GM18858 (cell line): ENCODE data around the gene TGFBR3.
"Not testable (repeated sequence)": the region's sequence is repeated elsewhere in the genome, so short reads cannot be mapped to it uniquely, and the experiment has no call there.

Experiments used
- ATAC-seq: cut with Tn5 transposase; IDR thresholded peaks from one replicate; pipeline ENCODE4 v1.9.1; 2021; ENCODE audit not compliant: unreplicated experiment

Gene TGFBR3

GRCh38 chr1:91851130-91852010 is 34.6 kb downstream of the TGFBR3 start:
- ATAC-seq: no peak

GRCh38 chr1:91850708-91851107 is 35.2 kb downstream of the TGFBR3 start:
- ATAC-seq: no peak

DNA sequence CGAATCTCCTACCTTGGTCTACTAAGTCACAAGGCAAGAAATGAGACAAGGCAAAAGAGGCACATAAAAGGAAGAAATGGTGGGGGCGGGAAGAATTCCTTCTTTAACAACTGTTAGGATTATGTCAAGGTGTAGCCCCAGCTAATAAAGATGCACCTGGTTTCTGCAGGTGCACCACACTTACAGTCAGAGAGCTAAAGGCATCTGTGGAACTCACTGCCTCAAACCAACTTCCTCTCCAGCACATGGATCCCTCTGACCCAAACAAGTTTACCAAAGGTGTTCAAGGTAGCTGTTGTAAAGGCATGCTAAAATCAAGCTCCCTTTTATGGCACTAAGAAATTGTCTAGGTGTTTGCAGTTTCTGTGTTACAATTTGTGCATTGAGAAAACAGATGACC is 38.1 kb downstream of the TGFBR3 start:
- no peak for ATAC-seq

DNA sequence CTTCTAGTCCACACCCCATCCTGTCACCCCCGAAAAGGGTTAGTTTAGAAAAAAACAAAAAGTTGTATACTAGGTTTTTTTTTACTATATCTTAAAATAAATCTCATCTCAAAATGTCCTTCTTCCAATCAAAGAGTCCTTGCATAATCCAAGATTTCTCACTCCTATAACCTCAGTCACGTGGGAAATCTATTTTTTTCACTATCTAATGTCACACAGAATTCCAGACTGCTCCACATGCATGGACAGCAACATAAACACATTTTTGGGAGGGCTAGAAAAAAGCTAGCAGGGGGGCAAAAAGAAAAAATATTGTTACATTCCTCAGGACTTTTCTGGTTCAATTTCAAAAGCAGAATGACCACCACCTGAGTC is 39.3 kb downstream of the TGFBR3 start:
- no peak for ATAC-seq

- no peak for ATAC-seq
These were observed 39.8 kb downstream of the TGFBR3 start for GRCh38 chr1:91846007-91846638.

DNA sequence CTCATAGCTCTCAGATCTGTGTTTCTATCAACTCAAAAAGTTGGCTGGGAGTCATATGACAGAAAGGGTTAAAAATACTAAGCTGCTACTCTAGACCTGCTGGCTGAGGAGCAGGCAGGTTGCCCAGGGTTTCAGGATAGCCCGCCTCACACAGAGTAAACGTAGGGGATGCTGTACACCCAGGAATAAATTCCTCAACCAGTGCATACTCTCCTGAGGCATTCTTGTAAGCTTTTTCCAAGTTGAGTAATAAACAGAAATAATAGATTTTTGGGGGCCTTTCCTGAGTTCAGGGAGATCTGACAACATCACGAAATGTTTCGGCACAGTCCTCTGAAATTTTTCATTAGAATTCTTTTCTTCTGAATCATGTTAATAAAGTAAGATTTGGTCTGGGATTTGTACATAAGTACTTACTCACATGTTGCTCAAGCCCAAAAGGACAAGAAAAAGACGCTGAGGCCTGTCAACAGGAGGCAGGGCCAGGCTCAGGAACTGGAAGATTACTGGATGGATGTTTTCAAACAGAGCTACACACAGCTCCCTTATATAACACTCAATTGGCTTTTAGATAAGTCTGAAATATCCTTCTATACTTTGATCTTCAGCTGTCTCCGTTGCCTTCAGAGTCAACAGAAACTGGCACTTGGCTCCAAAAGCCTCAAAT is 41.0 kb downstream of the TGFBR3 start:
- ATAC-seq: no peak

DNA sequence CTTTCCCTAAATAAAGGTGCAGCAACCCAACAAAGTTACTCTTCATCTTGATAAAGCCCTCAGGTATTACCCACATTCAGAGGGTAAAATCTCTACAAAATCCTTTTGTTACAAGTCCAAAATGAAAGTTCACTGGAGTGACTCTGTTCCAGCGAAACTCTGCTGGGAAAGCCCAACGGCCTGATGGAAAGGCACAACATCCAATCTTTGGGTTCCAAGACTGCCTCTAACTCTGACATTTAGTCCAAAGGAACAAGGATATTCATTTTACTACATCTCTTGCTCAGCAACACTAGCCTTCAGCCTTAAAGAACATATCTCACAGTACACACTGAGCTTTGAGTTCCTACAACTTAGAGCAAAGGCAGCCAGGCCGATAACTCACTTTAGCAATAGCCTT is 42.1 kb downstream of the TGFBR3 start:
- ATAC-seq: no peak

DNA sequence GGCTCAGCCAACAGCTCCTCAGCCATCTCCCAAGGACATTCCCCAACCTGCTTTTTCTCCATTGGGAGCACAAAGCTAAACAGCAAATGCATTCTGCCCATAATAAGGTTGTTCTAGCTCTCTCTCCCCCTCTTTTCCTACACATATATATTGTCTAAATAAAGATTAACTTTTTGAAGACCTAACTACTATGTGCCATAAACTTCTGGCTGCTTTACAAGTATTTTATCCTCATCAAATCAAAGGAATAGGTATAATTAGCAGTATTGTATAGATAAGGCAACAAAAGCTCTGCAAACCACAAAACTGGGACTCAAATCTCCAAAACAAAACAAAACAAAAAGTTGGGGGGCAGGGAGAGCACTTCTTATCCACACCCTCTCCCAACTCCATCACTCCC is 43.4 kb downstream of the TGFBR3 start:
- no peak for ATAC-seq

- no peak for ATAC-seq
These were observed 43.9 kb downstream of the TGFBR3 start for GRCh38 chr1:91842056-91842455.

GRCh38 chr1:91840276-91840675 is 45.7 kb downstream of the TGFBR3 start:
- not testable (repeated sequence) for ATAC-seq

GRCh38 chr1:91836331-91837040 is 49.5 kb downstream of the TGFBR3 start:
- ATAC-seq: no peak

- no peak for ATAC-seq
These were observed 50.8 kb downstream of the TGFBR3 start for GRCh38 chr1:91835087-91835521.

GRCh38 chr1:91834549-91834948 is 51.4 kb downstream of the TGFBR3 start:
- not testable (repeated sequence) for ATAC-seq

DNA sequence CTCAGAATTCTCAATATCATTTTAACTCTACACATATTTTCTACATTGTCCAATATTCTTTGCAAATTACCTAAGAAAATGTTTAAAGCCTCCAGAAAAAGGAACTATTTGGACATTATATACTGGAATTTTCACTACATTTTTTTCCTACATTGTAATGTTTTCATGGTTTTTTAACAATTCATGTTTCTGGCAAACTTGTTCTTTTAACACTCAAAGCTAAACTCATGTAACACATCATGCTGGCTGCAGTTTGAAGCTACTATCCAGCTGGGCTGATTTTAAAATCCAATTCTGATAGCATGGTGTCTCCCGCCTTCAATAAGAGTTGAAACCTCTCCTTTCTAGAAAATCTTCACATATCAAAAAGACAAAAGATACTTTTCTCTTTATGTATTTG is 52.0 kb downstream of the TGFBR3 start:
- no peak for ATAC-seq

- ATAC-seq: no peak
These were observed 54.6 kb downstream of the TGFBR3 start for GRCh38 chr1:91831132-91831930.

GRCh38 chr1:91830242-91831131 is 55.5 kb downstream of the TGFBR3 start:
- no peak for ATAC-seq

GRCh38 chr1:91829293-91830153 is 56.4 kb downstream of the TGFBR3 start:
- ATAC-seq: no peak

DNA sequence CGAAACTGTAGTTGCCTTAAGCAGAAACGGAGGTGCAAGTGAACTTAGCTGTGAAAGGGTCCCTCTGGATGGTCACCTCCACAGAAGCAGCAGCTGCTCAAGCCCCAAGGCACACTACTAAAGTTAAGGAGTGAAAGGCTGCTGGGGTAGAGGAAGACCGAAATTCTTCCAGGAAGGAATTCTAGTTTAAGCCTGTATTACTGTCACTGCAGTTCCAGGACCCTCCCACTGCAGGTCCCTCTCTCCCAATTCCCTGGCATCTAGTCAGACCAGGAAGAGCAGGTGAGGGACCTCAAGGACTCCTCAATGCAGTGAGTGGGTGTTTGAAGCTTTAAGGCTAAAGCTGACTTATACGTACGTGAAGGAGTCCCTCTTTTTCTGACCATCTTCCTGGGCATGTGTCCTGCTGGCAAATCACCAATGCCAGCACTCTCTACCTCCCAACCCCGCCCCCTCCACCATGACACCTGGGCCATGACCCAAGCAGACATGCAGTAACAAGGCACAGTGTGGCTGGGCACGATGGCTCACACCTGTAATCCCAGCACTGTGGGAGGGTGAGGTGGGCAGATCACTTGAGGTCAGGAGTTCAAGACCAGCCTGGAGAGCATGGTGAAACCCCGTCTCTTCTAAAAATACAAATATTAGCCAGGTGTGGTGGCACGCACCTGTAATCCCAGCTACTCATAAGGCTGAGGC is 57.2 kb downstream of the TGFBR3 start:
- ATAC-seq: no peak
